ENCODE results near the gene UAP1L1. TPM values are rescaled to one million over a fixed set of nuclear protein-coding genes. Genes with fewer than 3 reads are reported as not detected.

The UAP1L1 gene
- total and polyA plus RNA-seq, 9 of the 15 experiments (the other 6 are each of a cell fraction or from before 2014, with no cell fraction given), result 0.20 to 8.6 (median 3.7) TPM

- TF ChIP-seq ZKSCAN8 (CRISPR knock-in tag; IDR thresholded peaks at IDR 0.05), result no peak
- TF ChIP-seq ZC3H8 (IDR thresholded peaks at IDR 0.05), result no peak
- no peak for TF ChIP-seq CBX1 (IDR thresholded peaks at IDR 0.05; ENCODE audit: low read depth)
- TF ChIP-seq POLR2H (tag; IDR thresholded peaks at IDR 0.05; ENCODE audit: low read depth), result no peak
- 0 out of 2 replicates have a peak, but pooled peaks have one; percentile 19 for TF ChIP-seq VEZF1 (CRISPR knock-in tag; IDR thresholded peaks at IDR 0.05)
- TF ChIP-seq HMGXB4 (CRISPR knock-in tag; IDR thresholded peaks at IDR 0.05), result no peak
- no peak for TF ChIP-seq ZNF407 (IDR thresholded peaks at IDR 0.05; ENCODE audit: low read depth)
- TF ChIP-seq MITF (IDR thresholded peaks at IDR 0.05), result no peak
- no peak for TF ChIP-seq JUNB (CRISPR knock-in tag; conservative IDR thresholded peaks at IDR 0.05)
- TF ChIP-seq SOX6 (IDR thresholded peaks at IDR 0.05), result no peak
- TF ChIP-seq HIVEP1 (CRISPR knock-in tag; IDR thresholded peaks at IDR 0.05), result no peak
- TF ChIP-seq NBN (IDR thresholded peaks at IDR 0.05; ENCODE audit: low read depth), result no peak
- no peak for TF ChIP-seq BDP1 (IDR thresholded peaks at IDR 0.05; ENCODE audit: insufficient read depth, insufficient read length)
- no peak for TF ChIP-seq ZNF212 (CRISPR knock-in tag; IDR thresholded peaks at IDR 0.05)
- TF ChIP-seq SIN3A (IDR thresholded peaks at IDR 0.05; ENCODE audit: borderline replicate concordance in 2 of 2, control insufficient read depth in 1 of 2, low read depth in 2 of 2, low read length in 2 of 2), result no peak
- no peak for TF ChIP-seq NCOA2 (IDR thresholded peaks at IDR 0.05; ENCODE audit: partially characterized antibody in 2 of 2)
Observed at GRCh38 chr9:137085920-137086530, 8.7 kb downstream of the UAP1L1 start (continued).

Measured in K562 (cell line).